ENCODE measurements around the gene CNOT1.
"Not testable (repeated sequence)": the region's sequence is repeated elsewhere in the genome, so short reads cannot be mapped to it uniquely, and the experiment has no call there.

Gene CNOT1

DNA sequence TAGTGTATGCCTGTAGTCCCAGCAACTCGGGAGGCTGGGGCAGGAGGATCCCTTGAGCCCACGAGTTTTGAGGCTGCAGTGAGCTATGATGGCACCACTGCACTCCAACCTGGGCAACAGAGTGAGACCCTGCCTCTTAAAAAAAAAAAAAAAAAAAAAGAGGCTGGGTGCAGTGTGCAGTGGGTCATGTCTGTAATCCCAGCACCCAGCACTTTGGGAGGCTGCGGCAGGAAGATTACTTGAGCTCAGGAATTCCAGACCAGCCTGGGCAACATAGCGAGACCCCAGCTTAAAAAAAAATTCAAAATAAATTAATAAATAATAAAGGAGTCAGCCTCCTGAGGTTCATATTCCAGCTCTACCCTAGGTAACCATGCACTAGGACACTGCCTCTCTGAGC lies 9.6 kb upstream of the CNOT1 start:
- no peak overlapping the region for H3K4me3 ChIP-seq (ENCODE audit: low read depth, low read length)
- TF ChIP-seq, protein P1, sequence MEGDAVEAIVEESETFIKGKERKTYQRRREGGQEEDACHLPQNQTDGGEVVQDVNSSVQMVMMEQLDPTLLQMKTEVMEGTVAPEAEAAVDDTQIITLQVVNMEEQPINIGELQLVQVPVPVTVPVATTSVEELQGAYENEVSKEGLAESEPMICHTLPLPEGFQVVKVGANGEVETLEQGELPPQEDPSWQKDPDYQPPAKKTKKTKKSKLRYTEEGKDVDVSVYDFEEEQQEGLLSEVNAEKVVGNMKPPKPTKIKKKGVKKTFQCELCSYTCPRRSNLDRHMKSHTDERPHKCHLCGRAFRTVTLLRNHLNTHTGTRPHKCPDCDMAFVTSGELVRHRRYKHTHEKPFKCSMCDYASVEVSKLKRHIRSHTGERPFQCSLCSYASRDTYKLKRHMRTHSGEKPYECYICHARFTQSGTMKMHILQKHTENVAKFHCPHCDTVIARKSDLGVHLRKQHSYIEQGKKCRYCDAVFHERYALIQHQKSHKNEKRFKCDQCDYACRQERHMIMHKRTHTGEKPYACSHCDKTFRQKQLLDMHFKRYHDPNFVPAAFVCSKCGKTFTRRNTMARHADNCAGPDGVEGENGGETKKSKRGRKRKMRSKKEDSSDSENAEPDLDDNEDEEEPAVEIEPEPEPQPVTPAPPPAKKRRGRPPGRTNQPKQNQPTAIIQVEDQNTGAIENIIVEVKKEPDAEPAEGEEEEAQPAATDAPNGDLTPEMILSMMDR (IDR thresholded peaks at IDR 0.05; ENCODE audit: insufficient read depth, low read depth, low read length, missing control alignments) = no peak
- no peak for DNase-seq (ENCODE audit: low read depth)

DNA sequence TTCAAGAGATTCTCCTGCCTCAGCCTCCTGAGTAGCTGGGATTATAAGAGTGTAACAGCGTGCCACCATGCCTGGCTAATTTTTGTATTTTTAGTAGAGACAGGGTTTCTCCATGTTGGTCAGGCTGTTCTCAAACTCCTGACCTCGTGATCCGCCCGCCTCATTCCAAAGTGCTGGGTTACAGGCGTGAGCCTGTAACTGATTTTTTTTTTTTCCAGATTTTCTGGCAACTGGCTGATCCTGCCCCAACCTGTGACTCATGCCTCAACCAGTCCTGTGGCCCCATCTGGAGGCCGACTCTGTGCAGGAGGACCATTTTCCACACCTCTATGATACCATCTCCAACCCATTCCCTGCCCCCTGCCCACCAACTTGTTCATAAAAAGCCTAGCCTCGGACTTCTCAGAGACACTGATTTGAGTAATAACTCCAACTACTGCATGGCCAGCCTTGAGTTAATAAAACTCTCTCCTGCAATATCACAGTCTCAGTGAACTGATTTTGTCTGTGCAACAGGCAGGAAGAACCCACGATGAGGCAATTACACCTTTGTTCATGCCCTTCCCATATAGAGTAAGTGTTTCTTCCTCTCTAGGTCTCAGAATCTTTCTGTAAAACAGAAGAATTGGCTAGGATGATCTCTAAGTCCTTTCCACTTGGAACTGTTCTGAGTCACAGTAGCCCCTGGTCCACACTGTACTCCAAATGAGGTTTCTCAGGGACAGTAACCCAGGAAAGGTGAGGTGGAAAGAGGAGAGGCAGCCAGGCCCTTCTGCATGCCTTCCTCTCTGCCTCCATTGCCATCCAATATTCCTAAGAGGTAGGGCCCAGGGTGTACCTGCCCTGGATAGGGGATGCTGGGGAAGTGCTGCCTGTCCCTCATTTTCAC lies 8.8 kb upstream of the CNOT1 start:
- no peak for DNase-seq (ENCODE audit: low read depth)
- TF ChIP-seq, protein P1 (IDR thresholded peaks at IDR 0.05; ENCODE audit: insufficient read depth, low read depth, low read length, missing control alignments) = peak; percentile 2
- H3K4me3 ChIP-seq (ENCODE audit: low read depth, low read length) = no peak overlapping the region

DNA sequence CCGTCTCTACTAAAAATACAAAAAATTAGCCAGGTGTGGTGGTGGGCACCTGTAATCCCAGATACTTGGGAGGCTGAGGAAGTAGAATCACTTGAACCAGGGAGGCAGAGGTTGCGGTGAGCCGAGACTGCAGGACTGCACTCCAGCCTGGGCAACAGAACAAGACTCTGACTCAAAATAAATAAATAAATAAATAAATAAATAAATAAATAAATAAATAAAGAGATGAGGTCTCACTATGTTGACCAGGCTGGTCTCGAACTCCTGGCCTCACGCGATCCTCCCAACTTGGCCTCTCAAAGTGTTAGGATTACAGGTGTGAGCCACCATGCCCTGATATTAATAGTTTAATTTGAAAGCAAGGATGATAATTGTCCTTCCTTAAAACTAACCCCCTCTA lies 7.4 kb upstream of the CNOT1 start:
- DNase-seq (ENCODE audit: low read depth); H3K4me3 ChIP-seq (ENCODE audit: low read depth, low read length): not testable (repeated sequence)

DNA sequence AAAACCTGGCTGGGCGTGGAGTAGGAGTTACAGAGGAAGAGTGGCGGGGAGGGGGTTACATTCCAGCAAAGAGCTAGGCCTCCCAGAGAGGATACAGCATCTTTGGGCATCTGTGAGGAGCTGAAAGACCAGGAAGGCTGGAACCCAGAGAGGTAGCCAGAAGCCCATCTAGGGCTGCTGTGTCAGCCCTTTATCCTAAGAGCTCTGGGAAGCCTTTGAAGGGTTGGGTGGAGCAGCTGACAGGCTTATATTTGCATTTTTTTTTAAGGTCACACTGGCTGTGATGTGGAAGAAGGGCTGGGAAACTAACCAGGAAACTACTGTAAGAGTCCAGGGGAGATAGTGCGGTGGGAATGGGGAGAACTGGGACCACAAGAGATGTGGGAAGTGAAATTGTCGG lies 6.8 kb upstream of the CNOT1 start:
- no peak for DNase-seq (ENCODE audit: low read depth)
- no peak overlapping the region for H3K4me3 ChIP-seq (ENCODE audit: low read depth, low read length)
- TF ChIP-seq, protein P1 (IDR thresholded peaks at IDR 0.05; ENCODE audit: insufficient read depth, low read depth, low read length, missing control alignments) = no peak

DNA sequence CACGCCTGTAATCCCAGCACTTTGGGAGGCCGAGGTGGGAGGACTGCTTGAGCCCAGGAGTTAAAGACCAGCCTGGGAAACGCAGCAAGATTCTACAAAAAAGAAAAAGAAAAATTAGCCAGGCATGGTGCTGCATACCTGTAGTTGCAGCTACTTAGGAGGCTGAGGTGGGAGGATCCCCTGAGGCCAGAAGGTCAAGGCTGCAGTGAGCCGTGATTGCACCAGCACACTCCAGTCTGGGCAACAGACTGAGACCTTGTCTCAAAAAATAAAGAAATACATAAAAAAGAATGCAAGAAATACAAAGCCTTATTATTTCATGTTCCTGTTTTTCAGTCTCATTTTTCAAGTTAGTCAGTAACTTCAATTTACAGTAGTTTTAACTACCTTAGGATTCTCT lies 5.9 kb upstream of the CNOT1 start:
- no peak for DNase-seq (ENCODE audit: low read depth)
- no peak overlapping the region for H3K4me3 ChIP-seq (ENCODE audit: low read depth, low read length)
- TF ChIP-seq, protein P1 (IDR thresholded peaks at IDR 0.05; ENCODE audit: insufficient read depth, low read depth, low read length, missing control alignments) = no peak

DNA sequence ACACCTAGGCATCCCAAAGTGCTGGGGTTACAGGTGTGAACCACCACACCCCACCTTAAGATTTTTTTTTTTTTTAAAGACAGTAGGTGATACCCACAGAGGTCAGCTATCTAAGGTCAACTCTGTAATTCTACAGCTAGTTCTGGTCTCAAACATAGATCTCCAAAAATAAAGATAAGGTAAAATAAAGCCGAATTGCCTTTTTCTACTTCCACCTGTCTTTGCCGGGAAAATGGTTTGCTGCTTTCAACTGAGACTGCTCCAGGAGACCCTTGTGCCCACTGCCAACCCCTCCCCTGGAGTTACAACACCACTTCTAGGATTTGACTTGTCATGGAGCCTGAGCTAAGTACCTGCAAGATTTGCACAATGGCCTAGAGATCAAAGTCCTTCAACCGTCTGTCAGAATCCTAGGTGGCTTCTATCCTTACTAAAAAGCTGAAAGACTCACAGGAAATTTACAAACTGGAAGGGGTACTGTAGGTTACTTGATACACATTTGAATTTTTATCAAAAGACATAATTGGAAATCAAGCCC lies 4.7 kb upstream of the CNOT1 start:
- H3K4me3 ChIP-seq (ENCODE audit: low read depth, low read length) = no peak overlapping the region
- TF ChIP-seq, protein P1 (IDR thresholded peaks at IDR 0.05; ENCODE audit: insufficient read depth, low read depth, low read length, missing control alignments) = no peak
- no peak for DNase-seq (ENCODE audit: low read depth)

DNA sequence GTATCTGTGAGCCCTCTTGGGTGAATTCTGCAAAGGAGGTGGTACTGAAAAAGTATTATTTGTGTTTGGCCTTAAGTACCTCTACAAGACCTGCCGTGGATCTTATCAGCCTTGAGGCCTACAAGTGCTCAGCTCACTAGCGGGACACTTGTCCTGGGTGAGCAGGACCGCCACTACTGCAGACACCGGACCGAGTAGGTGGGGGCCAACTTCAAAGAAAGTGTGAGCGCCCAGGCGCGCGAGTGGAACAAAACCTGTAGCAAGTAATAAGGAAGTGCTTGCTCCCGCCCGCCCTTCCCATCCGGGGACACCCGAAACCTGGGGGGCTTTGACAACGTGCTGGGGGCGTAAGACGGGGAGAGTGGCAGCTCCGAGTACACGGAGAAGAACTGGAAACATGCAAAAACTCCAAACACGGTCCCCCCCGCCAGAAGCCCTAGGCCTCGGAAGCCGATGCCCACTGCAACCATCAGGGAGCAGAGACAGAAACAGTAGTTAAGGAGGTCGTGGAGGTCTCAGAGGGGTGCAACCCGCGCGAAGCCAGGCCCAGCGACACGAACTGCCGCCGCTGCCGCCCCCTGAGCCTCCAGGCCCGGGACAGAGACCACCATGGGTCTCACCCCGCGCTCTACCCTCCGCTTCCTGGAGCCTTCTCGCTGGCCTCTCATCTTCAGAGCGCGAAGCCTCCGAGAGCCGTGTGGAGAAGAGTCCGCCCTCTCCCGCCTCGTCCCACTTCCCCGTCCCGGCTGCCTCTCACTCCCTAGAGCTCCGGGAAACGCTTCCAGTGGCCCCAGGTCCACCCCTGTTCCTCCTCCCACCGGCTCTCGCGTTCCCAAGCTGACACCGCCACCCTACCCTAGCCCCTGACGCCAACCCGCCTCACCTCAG lies 537 bp downstream of the CNOT1 start:
- H3K4me3 ChIP-seq (ENCODE audit: low read depth, low read length) = peak overlapping the region; percentile 95
- DNase-seq (ENCODE audit: low read depth) = peak; percentile 79
- TF ChIP-seq, protein P1 (IDR thresholded peaks at IDR 0.05; ENCODE audit: insufficient read depth, low read depth, low read length, missing control alignments) = no peak

Measured in GM12865 (cell line).